Activated CD8-positive, alpha-beta memory T cell treated with anti-CD3 and anti-CD28 coated beads, Interleukin-2, amount 50 U/mL, for 1 hour (primary cell): ENCODE data around the gene MEA1.

Source experiments
- DNase-seq: peaks from one replicate; pipeline ENCODE4 v3.0.0-alpha.2; 2020; ENCODE audit errors: extremely low read depth

Gene MEA1

DNA sequence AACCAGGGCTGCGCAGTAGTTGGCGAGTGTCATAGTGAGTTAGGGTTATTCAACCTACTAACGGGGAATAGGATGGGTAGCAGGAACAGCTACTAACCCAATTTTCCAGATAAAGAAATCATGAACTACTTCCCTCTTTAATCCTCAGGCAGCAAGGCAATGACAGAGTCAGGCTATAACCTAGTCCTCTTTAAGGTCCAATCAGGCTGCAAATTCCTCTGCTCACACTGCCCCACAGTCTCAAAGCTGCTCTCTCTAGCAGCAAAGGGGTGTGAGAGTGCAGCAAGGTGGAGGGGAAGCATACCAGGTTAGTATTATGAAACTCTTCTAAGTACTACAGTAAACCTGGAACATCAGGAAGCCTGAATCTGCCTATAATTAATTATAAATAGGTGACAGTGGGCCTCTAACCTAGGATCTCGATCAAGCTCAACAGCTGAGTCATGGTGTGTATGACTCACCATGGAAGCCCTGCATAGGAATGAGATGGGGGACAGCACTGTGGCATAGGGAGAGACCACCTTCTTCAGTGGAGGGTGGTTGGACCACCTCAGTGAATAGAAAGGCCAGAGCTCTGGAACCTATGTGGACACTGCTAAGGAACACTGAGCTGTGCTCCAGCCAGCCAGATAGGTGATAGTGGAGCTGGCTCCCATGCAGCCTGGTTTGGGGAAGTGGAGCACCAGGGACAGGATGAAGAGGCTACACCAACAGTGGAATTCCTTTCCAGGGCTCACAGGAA lies 42.7 kb downstream of the MEA1 start:
- no peak for DNase-seq

DNA sequence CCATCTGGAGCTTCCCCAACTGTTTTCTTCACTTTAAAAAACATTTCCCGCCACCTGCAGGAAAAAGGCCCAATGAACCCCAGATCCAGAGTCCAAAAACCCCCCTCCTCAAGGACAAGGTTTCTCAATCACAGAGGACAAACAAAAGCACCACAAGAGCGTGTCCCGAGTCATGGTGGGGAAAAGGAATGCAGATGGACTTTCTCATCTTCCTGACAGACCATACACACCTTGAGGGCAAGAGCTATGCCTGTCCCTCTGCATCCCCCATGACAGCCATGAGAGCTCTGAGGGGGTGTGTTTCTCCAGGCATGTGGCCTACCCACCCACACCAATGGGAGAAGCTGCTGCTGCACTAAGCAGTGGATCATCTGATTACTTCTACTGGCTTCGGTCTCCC lies 43.8 kb downstream of the MEA1 start:
- no peak for DNase-seq

DNA sequence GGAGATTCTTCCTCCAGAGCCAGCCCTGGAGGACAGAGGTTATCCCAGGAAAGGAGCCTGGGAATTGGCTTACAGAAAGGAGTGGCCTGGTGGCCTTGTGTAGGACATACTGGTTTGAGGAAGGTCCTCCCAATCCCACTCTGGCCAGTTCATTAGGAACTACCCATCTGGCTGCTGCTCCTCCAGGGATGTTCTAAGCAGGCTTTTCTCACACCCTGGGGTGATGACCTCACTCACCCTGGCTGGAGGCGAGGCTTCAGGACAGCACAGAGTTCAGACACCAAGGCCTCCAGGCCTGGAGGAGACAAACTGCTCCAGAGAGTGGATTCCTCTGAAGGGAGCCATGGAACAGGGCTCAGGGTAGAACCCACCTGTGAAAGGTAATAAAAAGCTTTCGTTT lies 44.3 kb downstream of the MEA1 start:
- DNase-seq, result no peak

DNA sequence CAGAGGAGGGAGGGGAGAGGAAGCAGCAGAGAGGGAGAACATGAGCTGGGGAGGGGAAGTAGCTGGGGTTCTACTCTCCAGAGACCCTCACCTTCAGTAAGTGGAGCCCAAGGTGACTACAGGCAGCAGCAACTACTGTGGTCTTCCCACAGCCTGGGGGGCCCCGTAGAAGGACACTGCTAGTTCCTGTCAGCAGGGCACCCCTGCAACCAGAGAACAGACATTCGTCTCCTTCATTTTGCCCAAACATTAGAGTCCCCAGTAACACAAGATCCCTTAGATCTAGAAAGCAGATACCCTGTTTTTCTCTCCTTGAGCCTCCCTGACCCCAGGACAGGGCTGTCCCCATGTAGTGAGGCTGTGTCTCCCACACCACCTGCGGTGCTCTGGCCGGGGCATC lies 45.0 kb downstream of the MEA1 start:
- DNase-seq, result no peak

DNA sequence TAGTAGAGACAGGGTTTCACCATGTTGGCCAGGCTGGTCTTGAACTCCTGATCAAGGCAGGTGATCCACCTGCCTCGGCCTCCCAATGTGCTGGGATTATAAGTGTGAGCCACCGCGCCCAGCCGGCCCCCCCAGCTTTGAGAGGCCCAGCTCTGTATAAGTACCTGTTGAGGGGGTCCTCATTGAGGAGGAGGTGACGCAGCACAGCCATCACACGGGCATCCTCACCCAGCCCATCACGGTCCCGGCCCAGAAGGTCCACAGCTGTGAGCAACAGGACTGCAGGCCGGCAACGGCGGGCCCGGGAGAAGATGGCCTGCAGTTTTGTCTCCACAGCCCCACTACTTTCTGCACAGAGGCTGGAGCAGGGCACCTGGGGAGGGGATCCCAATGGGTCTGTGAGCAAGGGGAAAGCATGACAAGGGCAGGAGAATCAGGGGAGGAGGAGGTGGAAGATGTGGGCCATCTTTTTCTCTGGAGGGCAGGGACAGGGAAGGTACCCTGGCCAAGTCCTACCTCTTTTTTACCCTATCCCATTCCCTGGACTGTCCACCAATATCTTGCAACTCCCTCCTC lies 45.5 kb downstream of the MEA1 start:
- DNase-seq, result no peak

DNA sequence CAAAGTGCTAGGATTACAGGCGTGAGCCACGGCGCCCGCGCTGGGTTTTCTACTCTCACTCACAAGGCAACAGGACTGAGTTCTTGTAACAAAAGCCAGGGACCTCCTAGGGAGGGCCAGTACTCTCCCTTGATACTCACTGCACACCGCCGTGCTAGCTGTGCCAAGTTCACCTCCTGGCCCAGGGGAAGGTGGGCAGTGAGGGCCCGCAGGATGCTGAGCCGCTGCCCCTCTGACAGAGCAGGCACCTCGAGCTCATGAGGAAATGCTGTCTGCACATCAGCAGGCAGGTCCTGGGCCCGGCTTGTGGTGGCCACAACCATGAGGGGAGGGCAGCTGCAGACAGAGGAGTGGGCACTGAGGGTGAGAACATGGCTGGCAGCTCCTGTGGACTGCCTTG lies 46.5 kb downstream of the MEA1 start:
- DNase-seq, result no peak

DNA sequence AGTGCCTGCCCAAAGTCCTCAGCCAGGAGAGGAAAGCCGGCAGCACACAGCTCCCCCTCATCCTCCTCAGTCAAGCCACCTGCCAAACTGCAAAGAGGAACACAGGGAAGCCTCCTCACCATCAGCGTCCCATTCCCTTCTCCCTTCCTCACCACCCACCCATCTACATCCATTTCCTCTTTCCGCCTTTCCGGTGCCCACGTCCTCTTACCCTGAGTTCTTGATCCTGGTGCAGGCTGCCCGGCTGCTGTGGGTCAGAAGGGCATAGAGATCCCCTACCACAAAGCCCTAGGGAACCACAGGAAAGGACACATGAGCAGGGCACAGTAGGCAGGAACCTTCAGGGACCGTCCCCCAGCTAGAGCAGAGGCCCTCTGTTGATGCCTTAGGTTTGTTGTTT lies 47.2 kb downstream of the MEA1 start:
- DNase-seq, result no peak

DNA sequence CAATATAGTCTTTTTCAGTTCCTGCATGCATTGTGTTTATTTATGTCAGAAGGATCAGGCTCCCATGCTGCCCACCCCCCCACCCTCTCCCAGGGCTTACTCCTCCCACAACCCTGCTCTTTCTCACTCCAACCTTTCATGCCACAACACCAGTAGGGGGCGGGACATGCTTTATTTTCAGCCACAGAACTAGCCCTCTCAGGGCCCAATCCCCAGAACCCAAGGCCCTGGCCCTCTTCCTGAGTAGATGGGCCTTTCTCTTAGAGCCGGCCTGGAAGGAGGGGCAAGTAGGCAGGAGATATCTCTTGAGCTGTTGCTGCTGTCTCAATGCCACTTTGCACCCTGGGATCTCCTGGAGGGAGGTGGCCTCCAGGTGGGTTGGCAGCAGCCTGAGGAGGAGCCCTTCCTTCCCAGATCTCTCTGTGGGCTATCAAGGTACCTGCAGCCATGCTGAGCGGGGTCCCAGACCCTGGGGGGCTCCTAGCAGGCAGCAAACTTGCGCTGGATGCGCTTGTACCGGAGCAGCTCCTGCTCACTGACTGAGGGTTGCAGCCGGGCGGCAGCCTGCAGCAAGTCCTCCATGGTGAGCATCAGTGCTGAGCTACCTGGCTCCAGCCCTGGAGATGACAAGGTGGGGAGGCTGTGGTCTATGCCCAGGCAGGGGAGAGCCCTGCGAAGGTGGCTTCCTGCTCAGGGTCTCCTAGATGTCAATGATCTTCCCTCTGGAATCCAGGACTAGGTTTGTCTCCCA lies 49.7 kb downstream of the MEA1 start:
- DNase-seq, result no peak

DNA sequence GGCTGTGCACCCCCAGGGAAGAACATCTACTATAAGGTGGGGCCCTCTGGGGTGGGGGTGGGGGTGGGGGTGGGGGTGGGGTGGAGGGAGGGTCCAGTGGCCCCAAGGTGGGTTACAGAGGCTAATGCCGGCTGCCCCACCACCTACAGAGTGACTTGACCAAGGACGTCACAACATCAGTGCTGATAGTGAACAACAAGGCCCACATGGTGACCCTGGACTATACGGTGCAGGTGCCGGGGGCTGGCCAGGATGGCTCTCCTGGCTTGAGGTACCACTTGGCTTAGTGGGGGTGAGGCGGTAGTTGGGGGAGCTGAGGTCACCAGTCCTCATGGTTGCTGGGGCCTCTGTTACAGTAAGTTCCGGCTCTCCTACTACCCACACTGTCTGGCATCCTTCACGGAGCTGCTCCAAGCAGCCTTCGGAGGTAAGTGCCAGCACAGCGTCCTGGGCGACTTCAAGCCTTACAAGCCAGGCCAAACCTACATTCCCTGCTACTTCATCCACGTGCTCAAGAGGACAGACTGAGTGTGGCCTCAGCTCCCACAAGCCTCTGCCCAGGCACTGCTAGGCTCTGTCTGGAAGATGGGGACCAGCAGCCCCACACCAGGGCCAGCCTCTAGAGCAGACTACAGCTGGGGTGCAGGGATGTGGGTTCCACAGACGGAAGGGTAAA lies 50.4 kb downstream of the MEA1 start:
- DNase-seq, result no peak

DNA sequence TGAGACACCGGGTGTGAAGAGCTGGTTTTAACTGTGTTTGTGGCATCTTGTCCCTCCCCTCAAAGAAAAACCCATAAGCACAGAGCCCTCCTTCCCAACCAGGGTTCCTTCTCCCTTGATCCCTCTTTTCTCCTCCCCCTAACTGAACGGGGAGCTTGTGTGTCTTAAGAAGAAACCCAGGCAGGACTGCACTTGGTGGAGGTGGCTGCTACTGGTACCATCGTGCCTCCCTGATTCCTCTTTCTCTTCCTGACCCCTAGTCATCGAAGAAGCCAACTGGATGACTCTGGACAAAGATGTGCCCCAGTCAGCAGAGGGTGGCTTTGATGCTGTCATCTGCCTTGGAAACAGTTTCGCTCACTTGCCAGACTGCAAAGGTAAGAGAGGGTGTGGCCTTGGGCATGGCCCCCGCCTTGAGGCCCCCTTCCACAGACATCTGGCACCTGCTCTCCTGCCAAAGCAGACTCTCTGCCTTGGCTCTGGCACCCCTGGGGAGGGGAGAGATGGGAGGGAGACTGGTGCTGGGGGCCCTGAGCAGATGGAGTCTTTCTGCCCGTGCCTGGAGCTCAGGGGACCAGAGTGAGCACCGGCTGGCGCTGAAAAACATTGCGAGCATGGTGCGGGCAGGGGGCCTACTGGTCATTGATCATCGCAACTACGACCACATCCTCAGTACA lies 51.1 kb downstream of the MEA1 start:
- DNase-seq, result no peak

DNA sequence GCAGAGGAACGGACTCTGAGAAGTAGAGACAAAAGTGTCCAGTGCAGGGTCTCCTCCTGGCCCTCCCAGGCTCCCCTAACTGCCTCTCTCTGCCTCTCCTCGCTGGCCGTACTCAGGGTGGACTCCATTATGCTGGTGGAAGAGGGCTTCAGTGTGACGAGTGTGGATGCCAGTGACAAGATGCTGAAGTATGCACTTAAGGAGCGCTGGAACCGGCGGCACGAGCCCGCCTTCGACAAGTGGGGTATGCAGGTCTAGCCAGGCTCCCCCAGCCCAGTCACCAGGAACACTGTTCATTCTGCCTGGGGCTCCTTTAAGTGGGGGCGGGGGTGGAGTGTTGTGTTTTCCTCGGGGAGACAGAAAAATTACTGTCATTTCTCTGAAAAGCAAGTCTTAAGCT lies 51.6 kb downstream of the MEA1 start:
- DNase-seq, result no peak
